HG02678 (cell line): ENCODE data around the gene UQCRHL.
"Not testable (repeated sequence)": the region's sequence is repeated elsewhere in the genome, so short reads cannot be mapped to it uniquely, and the experiment has no call there.

ENCODE experiments used
- ATAC-seq: cut with Tn5 transposase; IDR thresholded peaks from one replicate; pipeline ENCODE4 v1.9.1; 2021; ENCODE audit warnings: mild to moderate bottlenecking, moderate library complexity; ENCODE audit not compliant: unreplicated experiment

The UQCRHL gene

DNA sequence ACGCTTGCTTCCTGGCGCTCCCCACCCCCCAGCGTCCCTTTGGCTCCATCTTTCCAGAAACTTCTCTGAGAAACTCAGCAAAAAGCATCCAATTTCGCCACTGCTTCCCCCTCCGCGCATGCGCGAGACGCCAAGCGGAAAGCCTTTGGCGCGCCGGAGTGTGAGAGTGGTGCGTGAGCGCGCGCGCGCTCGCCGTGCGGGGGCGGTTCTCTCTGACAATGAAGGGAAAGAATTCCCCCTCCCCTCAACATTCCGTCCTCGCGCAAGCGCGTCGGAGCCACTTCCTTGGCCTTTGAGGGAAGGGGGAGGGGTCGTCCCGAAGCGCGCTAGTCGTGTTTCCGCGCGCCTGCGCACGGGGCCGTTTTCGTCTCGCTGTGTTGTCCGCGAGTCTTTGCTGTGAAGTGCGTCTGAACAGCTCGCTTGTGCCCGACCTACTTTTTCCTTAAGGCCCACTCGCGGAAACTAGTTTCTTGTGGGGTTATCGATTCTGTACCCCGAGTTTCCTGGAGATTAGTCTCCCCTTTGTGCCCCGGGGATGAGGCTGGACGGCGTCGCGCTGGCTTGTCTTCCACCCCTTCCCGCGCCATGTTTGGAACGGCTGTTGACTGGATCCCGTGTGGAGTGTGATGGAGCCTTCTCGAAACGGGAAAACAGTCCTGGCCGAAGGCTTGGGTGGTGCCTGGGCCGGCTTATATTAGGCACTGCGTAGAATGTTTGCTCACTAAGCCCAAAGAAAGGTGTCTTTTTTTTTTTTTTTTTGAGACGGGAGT, 28.5 kb upstream of the UQCRHL start:
- ATAC-seq: peak; percentile 50

DNA sequence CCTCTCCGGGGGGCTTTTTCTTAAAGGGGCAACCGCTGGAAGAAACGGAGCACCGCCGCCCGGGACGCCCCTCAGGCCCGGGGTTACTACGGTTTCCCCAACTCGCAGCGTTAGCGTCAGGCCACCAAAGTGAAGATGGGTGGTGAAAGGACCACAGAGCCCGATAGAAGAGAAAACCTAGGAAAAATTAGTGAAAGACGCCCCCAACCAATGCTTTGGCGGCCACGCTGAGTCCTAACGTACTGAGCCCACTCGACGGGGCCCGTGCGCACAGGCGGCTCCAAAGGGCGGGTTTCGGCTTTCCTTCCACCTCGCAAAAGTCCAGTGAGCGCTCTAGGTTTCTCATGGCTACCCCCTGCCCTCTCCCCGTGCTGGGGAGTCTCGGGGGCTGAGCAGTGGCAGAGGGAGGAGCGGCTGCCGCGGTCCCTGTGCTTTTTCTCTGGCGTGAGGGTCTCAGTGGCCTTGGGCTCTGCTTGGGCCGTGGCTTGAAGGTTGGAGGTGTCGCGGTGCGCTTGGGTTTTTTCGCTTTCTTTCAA, 27.8 kb upstream of the UQCRHL start:
- ATAC-seq: peak; percentile 7

DNA sequence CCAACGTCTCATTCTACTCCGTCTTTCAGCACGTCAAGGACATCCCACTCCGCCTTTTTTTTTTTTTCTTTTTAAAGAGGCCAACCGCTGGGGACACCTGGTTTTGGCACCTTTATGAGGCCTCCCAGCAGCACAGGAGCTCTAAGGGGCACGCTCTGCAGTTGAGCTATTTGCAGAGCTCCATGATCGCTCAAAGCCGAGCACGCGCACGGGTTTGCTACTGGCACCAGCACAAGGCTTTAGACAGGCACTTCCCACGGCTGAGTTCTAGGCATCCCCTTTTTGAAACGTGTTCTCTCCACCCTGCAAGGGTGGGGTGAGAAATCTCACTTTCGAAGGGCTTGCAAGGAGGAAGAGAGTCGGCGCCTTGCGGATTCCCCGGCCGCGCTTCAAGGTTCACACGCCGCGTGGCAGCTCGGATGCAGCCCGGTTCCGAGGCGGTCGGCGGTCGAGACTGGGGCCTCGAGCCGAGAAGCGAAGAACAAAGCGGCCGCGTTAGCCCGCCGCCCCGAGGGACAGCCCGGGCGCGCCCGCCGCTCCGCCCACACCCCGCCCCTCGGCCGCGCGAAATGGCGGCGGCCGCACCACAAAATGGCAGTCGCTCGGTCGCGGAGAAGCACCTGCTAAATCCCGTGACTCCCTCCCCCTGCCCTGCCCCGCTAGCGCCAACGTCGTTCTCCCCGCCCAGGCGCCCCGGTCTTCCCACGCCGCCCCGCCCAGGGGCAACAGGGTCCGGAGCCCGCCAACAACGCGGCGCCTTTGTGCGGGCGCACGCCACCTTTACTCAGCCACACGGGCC, 27.2 kb upstream of the UQCRHL start:
- ATAC-seq: peak; percentile 48

DNA sequence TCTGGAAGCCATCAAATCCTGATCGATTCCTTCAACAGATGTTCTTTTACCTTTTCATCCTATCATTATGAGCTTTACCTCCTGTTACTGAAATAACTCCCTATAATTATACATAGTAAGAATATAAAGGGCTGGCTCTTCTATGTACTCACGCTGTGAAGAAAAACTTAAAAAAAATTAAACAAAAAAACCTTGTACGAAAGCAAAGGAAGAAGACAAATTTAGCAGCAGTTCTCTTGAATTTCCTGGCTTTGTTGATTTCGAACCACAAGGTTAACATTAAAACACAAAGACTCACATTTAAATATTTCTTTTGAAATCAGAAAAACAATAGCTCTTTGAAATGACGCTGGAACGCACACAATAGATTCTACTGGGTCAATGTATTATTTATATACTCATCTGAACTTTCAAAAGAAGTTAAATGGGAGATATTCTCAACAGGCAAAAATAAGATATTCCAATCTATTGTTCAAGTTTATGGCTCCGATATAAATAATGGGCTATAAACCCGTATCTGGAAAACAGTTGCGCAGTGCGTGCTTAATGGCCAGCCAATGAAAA, 26.5 kb upstream of the UQCRHL start:
- no peak for ATAC-seq

DNA sequence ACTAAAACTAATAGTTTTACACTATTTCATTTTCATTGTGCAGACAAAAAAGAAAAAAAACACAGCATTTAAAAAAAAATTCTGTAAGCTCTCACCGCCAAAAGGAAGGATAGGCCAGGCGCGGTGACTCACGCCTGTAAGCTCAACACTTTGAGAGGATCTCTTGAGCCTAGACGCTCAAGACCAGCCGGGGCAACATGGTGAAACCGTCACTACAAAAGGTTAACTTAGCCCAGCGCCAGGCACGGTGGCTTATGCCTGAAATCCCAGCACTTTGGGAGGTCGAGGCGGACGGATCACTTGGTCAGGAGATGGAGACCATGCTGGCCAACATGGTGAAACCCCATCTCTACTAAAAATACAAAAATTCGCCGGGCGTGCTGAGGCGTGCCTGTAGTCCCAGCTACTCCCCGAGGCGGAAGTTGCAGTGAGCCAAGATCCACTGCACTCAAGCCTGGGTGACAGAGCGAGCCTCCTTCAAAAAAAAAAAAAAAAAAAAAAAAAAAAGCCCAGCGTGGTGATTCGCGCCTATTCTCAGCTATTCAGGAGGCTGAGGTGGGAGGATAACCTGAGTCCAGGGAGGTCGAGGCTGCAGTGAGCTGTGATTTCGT, 25.7 kb upstream of the UQCRHL start:
- no peak for ATAC-seq

DNA sequence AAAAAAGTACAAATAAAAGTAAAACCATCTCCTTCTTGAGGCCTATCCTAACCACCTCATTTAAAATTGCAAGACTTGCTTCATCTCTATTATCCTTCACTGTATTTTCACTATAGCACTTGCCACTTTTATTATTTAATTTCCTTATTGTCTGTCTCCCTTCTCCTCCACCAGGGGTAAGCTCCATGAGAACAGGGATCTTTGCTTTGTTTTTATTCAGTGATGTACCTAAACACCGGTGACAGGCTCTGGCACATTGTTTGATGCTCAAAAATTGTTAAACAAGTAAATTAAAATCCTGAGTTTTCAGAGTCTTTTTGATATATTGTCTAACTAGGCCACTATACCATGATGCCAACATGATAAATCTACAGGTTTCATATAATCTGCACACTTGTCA, 22.8 kb upstream of the UQCRHL start:
- ATAC-seq: no peak

DNA sequence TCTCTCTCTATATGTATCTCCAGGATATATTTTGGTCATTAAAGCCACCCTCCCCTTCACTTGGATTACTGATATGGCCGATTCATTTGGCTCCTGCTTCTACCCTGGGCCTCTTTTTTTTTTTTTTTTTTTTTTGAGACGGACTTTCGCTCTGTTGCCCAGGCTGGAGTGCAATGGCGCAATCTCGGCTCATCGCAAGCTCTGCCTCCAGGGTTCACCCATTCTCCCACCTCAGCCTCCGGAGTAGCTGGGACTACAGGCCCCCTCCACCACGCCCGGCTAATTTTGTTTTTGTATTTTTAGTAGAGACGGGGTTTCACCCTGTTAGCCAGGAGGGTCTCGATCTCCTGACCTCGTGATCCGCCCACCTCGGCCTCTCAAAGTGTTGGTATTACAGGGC, 21.5 kb upstream of the UQCRHL start:
- ATAC-seq: not testable (repeated sequence)

DNA sequence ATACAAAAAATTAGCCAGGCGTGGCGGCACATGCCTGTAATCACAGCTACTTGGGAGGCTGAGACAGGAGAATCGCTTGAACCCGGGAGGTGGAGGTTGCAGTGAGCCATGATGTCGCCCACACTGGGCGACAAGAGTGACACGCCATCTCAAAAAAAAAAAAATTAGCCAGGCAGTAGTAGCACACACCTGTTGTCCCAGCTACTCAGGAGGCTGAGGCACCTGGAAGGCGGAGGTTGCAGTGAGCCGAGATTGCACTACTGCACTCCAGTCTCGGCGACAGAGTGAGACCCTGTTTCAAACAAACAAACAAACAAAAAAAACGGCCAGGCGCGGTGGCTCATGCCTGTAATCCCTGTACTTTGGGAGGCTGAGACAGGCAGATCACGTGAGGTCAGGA, 20.1 kb upstream of the UQCRHL start:
- not testable (repeated sequence) for ATAC-seq

DNA sequence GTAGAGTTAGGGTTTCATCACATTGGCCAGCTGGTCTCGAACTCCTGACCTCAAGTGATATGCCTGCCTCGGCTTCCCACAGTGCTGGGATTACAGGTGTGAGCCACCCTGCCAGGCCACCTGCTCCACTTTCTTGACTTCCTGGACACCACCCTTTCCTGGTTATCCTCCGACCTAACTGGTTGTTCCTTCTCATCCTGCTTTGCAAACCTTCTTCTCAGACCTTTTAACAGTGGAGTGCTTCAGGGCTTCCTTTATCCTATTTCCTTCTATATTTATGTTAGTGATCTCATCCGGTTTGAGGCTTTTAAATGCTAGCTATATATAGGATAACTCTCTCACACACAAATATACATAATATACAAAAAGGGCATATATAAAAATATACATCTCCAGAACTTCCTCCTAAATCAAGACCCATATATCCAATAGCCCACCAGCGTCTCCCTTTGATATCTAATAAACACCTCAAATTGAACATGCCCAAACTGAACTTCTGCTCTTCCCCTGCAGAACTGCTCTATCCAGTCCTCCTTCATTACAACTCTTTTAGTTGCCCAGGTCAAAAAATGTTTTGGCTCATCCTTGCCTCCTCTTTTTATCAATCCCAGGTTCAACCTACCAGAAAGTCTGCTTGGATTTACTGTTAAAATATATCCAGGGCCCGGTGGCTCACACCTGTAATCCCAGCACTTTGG, 19.5 kb upstream of the UQCRHL start:
- no peak for ATAC-seq

DNA sequence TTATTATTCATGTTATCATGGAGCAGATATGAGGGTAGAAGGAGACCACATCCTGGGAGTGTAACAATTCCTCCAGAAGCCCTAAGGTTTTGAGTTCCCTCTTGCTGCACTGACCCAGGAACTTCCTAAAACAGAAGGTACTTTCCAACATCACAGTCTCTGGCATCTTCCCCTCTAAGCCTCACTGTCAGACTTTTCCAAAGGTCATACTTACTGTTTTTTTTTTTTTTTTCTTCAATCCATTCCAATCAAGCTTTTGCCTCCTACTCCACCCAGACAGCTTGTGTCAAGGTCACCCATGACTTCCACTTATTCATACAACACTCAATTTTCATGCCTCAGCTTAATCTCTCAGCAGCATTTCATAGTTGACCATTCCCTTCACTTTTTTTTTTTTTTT, 18.4 kb upstream of the UQCRHL start:
- no peak for ATAC-seq

DNA sequence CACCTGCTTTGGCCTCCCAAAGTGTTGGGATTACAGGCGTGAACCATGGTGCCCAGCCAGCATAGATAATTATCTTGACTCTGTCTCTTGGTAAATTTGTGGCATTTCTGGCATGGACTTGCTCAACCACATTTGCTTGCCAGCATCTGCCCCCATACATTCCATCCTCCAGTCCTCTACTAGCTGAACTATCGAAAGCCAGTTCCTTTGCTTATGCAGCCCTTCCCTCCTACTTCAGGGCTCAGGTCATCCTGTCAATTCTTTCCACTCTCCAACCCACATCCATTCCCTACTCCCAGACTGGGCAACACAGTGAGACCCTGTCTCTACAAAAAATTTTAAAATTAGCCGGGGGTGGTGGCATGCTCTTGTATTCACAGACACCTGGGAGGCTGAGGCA, 13.0 kb upstream of the UQCRHL start:
- ATAC-seq: no peak

DNA sequence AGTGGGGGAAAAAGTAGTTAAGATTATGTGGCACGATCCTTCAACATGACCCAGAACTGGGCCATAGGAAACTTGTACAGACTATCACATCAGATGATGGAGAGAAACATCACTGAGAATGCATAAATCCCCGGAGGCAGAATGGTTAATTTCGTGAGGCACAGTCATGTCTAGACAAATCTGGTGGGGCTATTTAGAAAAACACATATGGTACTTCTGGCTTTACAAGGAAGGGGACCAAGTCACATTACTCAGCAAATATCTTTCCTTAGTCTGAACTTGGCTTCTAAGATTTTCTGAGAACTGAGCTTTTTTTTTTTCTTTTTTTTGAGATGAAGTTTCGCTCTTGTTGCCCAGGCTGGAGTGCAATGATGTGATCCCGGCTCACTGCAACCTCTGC, 9.2 kb upstream of the UQCRHL start:
- ATAC-seq: no peak

DNA sequence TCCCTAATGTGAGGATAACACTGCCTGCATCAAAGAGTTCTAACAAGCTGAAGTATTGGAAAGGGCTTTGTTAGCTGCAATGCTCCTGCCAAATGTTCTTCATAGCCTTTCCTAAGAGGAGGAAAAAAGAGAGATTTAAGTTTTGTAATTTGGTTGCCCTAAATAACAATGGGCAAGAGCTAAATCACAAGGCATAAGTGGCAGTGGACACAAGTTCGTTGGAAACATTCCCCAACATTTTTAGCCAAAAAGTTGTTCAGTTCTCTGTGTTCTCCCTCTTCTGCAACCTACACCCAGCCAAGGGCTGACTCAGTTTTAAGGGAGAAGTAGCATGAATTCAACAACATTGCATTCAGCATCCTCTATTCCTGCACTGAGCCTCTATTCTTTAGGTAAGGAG, 2.6 kb upstream of the UQCRHL start:
- ATAC-seq: no peak

DNA sequence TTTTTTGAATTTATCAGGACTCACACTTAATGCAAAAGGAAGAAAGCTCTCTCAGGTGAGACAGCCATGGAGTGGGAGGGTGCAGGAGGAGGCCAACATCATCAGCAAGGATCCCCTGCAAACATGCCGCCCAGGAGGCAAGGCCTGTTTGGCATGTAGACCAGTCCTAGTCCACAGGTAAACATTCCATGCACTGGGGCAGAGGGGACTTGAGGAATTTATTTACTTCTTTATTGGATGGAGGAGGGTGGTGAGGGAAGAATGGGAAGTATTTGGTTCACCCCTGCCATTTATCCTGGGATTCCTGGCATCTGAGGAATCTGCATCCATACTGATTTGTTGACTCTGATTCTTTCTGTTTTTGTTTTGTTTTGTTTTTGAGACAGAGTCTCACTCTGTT, 1.5 kb upstream of the UQCRHL start:
- no peak for ATAC-seq

DNA sequence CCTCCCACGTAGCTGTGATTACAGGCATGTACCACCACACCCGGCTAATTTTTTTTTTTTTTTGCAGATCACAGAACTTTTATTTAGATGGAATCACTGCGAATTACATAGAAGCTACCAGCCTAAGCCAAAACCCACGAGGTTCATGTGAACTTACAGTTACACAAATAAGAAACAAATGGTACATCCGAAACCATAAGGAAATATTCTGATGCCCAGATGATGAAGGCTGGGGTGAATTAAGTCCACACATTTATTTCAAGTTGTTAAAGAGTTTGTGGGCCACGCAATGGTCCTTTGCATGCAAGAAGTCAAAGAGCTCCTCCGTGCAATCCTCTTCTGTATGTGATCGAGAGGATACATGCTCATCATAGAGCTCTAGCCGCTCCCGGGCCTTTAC, 328 bp downstream of the UQCRHL start:
- no peak for ATAC-seq

DNA sequence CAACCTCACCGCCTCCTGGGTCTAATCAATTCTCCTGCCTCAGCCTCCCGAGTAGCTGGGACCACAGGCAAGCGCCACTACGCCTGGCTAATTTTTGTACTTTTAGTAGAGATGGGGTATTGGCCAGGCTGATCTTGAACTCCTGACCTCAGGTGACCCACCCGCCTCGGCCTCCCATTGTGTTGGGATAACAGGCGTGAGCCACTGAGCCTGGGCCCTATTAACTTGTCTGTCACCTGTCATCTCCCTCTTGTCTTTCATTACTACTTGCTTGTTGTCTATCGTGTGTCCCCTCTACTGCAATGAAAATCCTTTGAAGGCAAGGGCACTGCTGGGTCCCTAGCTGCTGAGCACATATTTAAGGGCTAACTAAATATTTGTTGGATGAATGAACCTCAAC, 3.4 kb downstream of the UQCRHL start:
- ATAC-seq: no peak

DNA sequence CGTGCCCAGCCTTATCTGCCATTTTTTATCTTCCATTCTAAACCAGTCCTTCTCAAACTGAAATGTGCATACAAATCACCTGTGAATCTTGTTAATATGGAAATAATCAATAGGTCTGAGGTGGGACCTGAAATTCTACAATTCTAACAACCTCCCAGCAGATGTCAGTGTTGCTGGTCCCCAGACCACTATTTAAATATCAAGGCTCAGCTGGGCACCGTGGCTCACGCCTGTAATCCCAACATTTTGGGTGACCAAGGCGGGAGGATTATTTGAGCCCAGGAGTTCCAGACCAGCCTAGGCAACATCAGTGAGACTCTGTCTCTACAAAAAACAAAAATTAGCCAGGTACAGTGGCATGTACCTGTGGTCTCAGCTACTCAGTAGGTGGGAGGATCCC, 4.1 kb downstream of the UQCRHL start:
- ATAC-seq: no peak

DNA sequence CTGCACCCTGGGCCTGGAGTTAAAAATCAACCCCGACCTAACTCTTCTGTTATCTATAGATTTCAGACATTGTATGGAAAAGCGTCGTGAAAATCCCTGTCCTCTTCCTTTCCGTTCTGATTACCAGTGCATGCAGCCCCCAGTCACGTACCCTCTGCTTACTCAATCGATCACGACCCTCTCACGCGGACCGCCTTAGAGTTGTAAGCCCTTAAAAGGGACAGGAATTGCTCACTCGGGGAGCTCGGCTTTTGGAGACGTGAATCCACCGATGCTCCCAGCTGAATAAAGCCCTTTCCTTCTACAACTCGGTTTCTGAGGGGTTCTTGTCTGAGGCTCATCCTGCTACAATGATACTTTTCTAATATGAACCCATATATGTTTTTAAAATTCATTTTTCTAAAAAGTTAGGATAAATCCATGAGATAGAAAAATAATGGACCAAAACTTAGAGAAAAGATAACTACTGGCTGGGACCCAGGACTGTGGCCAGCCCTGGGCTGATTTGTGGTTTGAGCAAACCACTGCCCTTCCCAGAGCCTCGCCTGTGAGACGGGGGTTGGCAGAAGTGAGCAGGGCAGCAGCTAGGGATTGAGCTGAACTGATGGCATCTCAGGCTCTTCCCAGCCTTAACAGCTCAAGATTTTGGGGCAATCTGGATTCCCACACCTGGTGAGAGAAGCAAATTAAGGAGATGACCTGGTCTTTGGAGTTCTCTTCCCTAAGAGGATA, 5.0 kb downstream of the UQCRHL start:
- ATAC-seq: no peak

DNA sequence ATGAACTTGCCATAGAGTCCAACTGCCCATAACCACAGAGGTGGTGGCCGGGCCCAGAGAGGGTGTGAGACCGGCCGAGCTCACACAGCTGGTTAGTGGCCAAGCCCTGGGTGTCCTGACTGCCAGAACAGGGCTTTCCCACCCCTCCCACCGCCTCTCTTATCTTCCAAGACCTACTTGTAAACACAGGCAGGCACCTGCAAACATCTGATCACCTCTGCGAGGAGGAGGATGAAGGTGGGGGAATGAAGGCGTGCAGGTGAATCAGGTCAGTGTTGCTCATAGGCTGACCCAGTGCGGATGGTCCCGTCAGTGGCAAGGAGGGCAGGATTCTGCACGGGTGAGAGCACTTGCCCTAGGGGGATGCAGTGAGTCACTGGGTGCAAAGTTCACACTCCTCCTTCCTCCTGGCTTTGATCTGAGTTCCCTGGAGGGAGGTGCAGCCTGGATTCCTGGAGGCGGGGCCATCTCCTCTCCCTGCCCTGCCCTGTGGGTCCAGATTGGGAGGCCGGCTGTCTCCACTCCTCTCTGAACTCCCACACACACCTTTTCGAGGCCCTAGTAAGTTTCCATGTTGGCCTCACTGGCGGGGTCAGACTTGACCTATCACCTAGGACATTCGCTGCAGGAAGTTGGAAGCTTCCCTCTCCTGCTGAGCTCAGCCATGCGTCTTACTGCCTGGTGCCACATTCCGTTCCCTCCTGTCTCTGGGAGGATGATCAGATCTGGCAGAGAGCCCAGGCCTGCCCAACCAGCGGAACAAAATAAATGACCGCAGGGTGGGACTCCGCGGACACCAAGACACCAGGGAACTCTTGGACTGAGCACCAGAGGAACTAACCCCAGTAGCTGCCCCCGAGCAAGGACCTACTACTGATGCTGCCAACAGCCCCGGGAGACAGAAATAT, 7.3 kb downstream of the UQCRHL start:
- no peak for ATAC-seq
